OCI-LY3 (cell line): ENCODE data around the gene ATRN.

Experiments used
- H2AFZ ChIP-seq: fragments of 200-600, 300-600 bp; shearing (Covaris generic); 2 replicates; pipeline ENCODE4 v1.6.0; 2014; ENCODE audit warnings: antibody characterized with exemption, low read depth, low read length
- H3K27ac ChIP-seq: fragments of 200-600, 300-600 bp; sonication (generic); 2 replicates; pipeline ENCODE4 v1.5.1; 2014; ENCODE audit warnings: mild to moderate bottlenecking, low read length, moderate library complexity, mixed read lengths
- H3K27me3 ChIP-seq: fragments of 200-600, 300-600 bp; sonication (generic); 2 replicates; pipeline ENCODE4 v1.6.1; 2014; ENCODE audit warnings: low read depth, low read length, mixed read lengths
- H3K36me3 ChIP-seq: fragments of 200-600, 300-600 bp; sonication (generic); replicated peaks from 2 replicates; pipeline ENCODE3; 2014; ENCODE audit warnings: low read depth, low read length, mixed read lengths
- H3K4me1 ChIP-seq: fragments of 300-600, 200-600 bp; sonication (generic); 2 replicates; pipeline ENCODE4 v1.6.1; 2014; ENCODE audit warnings: low read length, mixed read lengths
- H3K4me2 ChIP-seq: fragments of 200-600, 300-600 bp; sonication (generic); 2 replicates; pipeline ENCODE4 v1.6.1; 2014; ENCODE audit warnings: low read length, mixed read lengths
- H3K4me3 ChIP-seq: fragments of 300-600, 200-600 bp; sonication (generic); 2 replicates; pipeline ENCODE4 v1.5.1; 2014; ENCODE audit warnings: antibody characterized with exemption, mild to moderate bottlenecking, low read length, moderate library complexity
- H3K79me2 ChIP-seq: fragments of 300-600, 200-600 bp; shearing (Covaris generic); 2 replicates; pipeline ENCODE4 v1.6.1; 2014; ENCODE audit warnings: mild to moderate bottlenecking, low read length, mixed read lengths
- H3K9ac ChIP-seq: fragments of 300-600, 200-600 bp; shearing (Covaris generic); 2 replicates; pipeline ENCODE4 v1.6.0; 2014; ENCODE audit warnings: mild to moderate bottlenecking, low read length, moderate library complexity
- H3K9me3 ChIP-seq: fragments of 200-600, 300-600 bp; shearing (Covaris generic); 2 replicates; pipeline ENCODE4 v1.6.1; 2014; ENCODE audit warnings: low read length, mixed read lengths; ENCODE audit not compliant: insufficient read depth
- H4K20me1 ChIP-seq: fragments of 200-600, 300-600 bp; sonication (generic); 2 replicates; pipeline ENCODE4 v1.6.1; 2016; ENCODE audit warnings: low read length, mixed read lengths; ENCODE audit not compliant: insufficient read depth
- CTCF ChIP-seq: fragments of 200-600, 300-600 bp; sonication (generic); IDR thresholded peaks from 2 replicates; pipeline ENCODE4 v1.5.1; 2014; ENCODE audit warnings: antibody characterized with exemption, low read length, low read depth
- EZH2phosphoT487 ChIP-seq: fragments of 200-600 bp; shearing (Covaris generic); IDR thresholded peaks from 2 replicates; pipeline ENCODE4 v1.6.1; 2018; ENCODE audit warnings: antibody characterized with exemption, mixed run types, low read depth

The ATRN gene

DNA sequence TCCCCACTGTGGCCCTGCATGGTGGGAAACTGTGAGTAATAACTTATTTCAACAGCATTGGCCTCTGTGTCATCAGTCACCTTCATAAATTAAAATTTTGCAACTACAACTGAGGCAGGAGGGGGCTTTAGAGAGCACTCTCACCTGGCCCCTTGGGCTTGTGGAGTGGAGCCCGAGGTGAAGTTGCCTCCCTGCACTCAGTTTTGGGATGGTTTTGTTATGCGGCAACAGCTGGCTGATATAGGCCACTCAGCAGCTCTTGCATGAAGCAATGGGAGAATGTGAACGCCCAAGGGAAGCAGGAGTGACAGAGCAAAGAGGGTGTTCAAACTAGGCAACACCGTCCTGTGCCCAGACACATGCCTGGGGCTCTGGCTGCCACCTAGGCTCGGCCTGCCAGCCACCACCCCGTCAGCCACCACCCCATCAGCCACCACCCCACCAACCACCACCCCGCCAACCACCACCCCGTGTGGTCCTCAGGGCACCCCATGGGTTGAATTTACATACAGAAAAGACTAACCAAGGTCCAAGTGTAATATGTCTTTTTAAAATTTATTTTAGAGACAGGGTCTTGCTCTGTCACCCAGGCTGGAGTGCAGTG is 196.7 kb downstream of the ATRN start:
- TF ChIP-seq CTCF (no peak), EZH2phosphoT487 (no peak)
- H3K9me3 ChIP-seq = no peaks in the 10 kb centered on the region
- no peaks in the 10 kb centered on the region for H3K36me3 ChIP-seq
- no peaks in the 10 kb centered on the region for H3K4me1 ChIP-seq
- H3K4me3 ChIP-seq = no peak overlapping the region
- no peak overlapping the region for H2AFZ ChIP-seq
- H3K79me2 ChIP-seq = no peaks in the 10 kb centered on the region
- no peak overlapping the region for H3K4me2 ChIP-seq
- no peaks in the 10 kb centered on the region for H4K20me1 ChIP-seq
- no peaks in the 10 kb centered on the region for H3K27me3 ChIP-seq
- no peak overlapping the region for H3K27ac ChIP-seq
- H3K9ac ChIP-seq = no peak overlapping the region

GRCh38 chr20:3669710-3670367 is 199.0 kb downstream of the ATRN start:
- peaks cover 6% of the 10 kb centered on the region for H3K27me3 ChIP-seq
- no peak for TF ChIP-seq CTCF
- no peak for TF ChIP-seq EZH2phosphoT487
- H2AFZ ChIP-seq = no peak overlapping the region
- H3K27ac ChIP-seq = no peak overlapping the region
- H4K20me1 ChIP-seq = no peaks in the 10 kb centered on the region
- no peak overlapping the region for H3K4me3 ChIP-seq
- no peak overlapping the region for H3K9ac ChIP-seq
- no peaks in the 10 kb centered on the region for H3K4me1 ChIP-seq
- no peak overlapping the region for H3K4me2 ChIP-seq
- no peaks in the 10 kb centered on the region for H3K9me3 ChIP-seq
- no peaks in the 10 kb centered on the region for H3K79me2 ChIP-seq
- no peaks in the 10 kb centered on the region for H3K36me3 ChIP-seq

DNA sequence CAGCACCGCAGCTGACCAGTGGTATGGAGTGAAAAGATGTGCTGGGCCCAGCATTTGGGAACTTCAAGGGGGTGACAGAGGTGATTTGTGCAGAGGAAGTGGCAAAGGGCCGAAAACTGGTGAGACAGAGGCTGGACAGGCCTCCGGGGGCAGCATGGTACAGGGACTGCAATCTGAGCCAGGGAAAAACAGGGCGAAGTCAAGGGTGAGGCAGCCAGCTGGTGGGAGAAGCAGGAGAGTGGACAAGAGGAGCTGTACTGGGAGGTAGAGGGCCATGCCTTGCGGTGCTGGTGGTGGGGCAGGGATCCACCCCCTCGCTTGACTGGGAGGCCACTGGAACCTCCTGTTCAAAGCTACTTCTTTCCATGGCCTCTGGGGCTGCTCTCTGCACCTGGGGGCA is 199.7 kb downstream of the ATRN start:
- H3K27me3 ChIP-seq = peaks cover 12% of the 10 kb centered on the region
- no peak overlapping the region for H3K27ac ChIP-seq
- no peaks in the 10 kb centered on the region for H3K36me3 ChIP-seq
- H2AFZ ChIP-seq = no peak overlapping the region
- no peaks in the 10 kb centered on the region for H3K79me2 ChIP-seq
- no peaks in the 10 kb centered on the region for H3K9me3 ChIP-seq
- no peaks in the 10 kb centered on the region for H3K4me1 ChIP-seq
- H3K4me3 ChIP-seq = no peak overlapping the region
- H4K20me1 ChIP-seq = no peaks in the 10 kb centered on the region
- TF ChIP-seq CTCF (no peak), EZH2phosphoT487 (no peak)
- H3K4me2 ChIP-seq = no peak overlapping the region
- H3K9ac ChIP-seq = no peak overlapping the region

GRCh38 chr20:3670945-3671344 is 200.1 kb downstream of the ATRN start:
- Histone ChIP-seq H4K20me1 (no peaks in the 10 kb centered on the region), H3K9ac (no peak overlapping the region), H3K27ac (no peak overlapping the region), H3K4me1 (no peaks in the 10 kb centered on the region), H3K4me2 (no peak overlapping the region), H3K4me3 (no peak overlapping the region), H3K79me2 (no peaks in the 10 kb centered on the region), H3K36me3 (no peaks in the 10 kb centered on the region), H3K9me3 (no peaks in the 10 kb centered on the region), H2AFZ (no peak overlapping the region), H3K27me3 (peaks cover 17% of the 10 kb centered on the region)
- TF ChIP-seq CTCF (no peak), EZH2phosphoT487 (no peak)
